Measurements from ENCODE around the gene NKX1-1. TPM values are rescaled to one million over a fixed set of nuclear protein-coding genes. Genes with fewer than 3 reads are reported as not detected.

Gene NKX1-1
- total RNA-seq, 1 donor from 2014 or later = not detected

- no peak for TF ChIP-seq CTCF (conservative IDR thresholded peaks at IDR 0.05)
- Mint-ChIP-seq H3K27ac (no peak overlapping the region), H3K27me3 (no peaks in the 10 kb centered on the region), H3K9me3 (no peaks in the 10 kb centered on the region), H3K4me3 (no peak overlapping the region), H3K36me3 (no peaks in the 10 kb centered on the region), H3K4me1 (ENCODE audit: unreplicated experiment) (peaks cover 8% of the 10 kb centered on the region)
- DNase-seq (ENCODE audit: extremely low spot score, unreplicated experiment) = no peak
Observed at GRCh38 chr4:1354136-1354982, 51.9 kb downstream of the NKX1-1 start.

- no peak for DNase-seq (ENCODE audit: extremely low spot score, unreplicated experiment)
- no peaks in the 10 kb centered on the region for H3K27me3 Mint-ChIP-seq
- H3K4me3 Mint-ChIP-seq = no peak overlapping the region
- no peak for TF ChIP-seq CTCF (conservative IDR thresholded peaks at IDR 0.05)
- H3K4me1 Mint-ChIP-seq (ENCODE audit: unreplicated experiment) = peaks cover 18% of the 10 kb centered on the region
- no peak overlapping the region for H3K27ac Mint-ChIP-seq
- no peaks in the 10 kb centered on the region for H3K36me3 Mint-ChIP-seq
- H3K9me3 Mint-ChIP-seq = no peaks in the 10 kb centered on the region
Observed at GRCh38 chr4:1353186-1354055, 52.8 kb downstream of the NKX1-1 start.

Other genes starting within 250 kb of the NKX1-1 start
- 8.8 and 10.4 TPM in 2 replicates for gene SPON2, start 233.9 kb downstream of the NKX1-1 start, total RNA-seq (ENCODE audit: low replicate concordance)
- 147 and 165 TPM in 2 replicates for gene CTBP1, start 157.3 kb downstream of the NKX1-1 start, total RNA-seq (ENCODE audit: low replicate concordance)
- gene MAEA, start 116.6 kb downstream of the NKX1-1 start, total RNA-seq (ENCODE audit: low replicate concordance) = 81.5 and 98.7 TPM in 2 replicates
- 30.5 and 32.4 TPM in 2 replicates for gene UVSSA, start 59.2 kb downstream of the NKX1-1 start, total RNA-seq (ENCODE audit: low replicate concordance)